H1 (cell line): ENCODE data around the gene PRG3. TPM values are rescaled to one million over a fixed set of nuclear protein-coding genes. Genes with fewer than 3 reads are reported as not detected.

ENCODE experiments used
- CTCF ChIA-PET: fragments of 300-600 bp; sonication (Branson Sonifier 250); formaldehyde crosslinking; loops from one replicate; lab custom pipeline; 2021; ENCODE audit not compliant: partially characterized antibody; lab: Charles Lee
- POLR2A ChIA-PET: fragments of 300-600 bp; sonication (Branson Sonifier 250); formaldehyde crosslinking; loops from one replicate; lab custom pipeline; 2021; ENCODE audit warnings: inconsistent platforms; ENCODE audit not compliant: partially characterized antibody; lab: Charles Lee
- DNase-seq, 2 experiments: peaks; one replicate each; pipeline versions ENCODE4 v3.0.0 to v3.0.0-alpha.2; 2010 to 2022; ENCODE audit warnings: low spot score in 2 of 2, low read depth in 1 of 2, mixed read lengths in 1 of 2
- FAIRE-seq: peaks from 2 replicates; lab custom pipeline; 2011; peaks lifted over from hg19 to GRCh38; lab: Jason Lieb, UNC
- H2AFZ ChIP-seq: 2 replicates; pipeline ENCODE4 v1.8.1; 2012; ENCODE audit warnings: low read length, inconsistent platforms
- H2AK5ac ChIP-seq: 2 replicates; pipeline ENCODE4 v1.6.1; 2013; ENCODE audit warnings: low read depth, low read length
- H2BK120ac ChIP-seq: replicated peaks from 2 replicates; pipeline ENCODE3; 2013; ENCODE audit warnings: low read depth, low read length, inconsistent platforms
- H2BK12ac ChIP-seq: 2 replicates; pipeline ENCODE4 v1.6.1; 2013; ENCODE audit warnings: low read depth, low read length
- H2BK15ac ChIP-seq: 2 replicates; pipeline ENCODE4 v1.6.1; 2013; ENCODE audit warnings: low read length
- H2BK20ac ChIP-seq: 2 replicates; pipeline ENCODE4 v1.6.1; 2013; ENCODE audit warnings: low read length
- H2BK5ac ChIP-seq: 2 replicates; pipeline ENCODE4 v1.6.1; 2013; ENCODE audit warnings: low read depth, low read length
- H3K14ac ChIP-seq: 2 replicates; pipeline ENCODE4 v1.6.1; 2013; ENCODE audit warnings: inconsistent platforms; ENCODE audit not compliant: insufficient read length
- H3K18ac ChIP-seq: 2 replicates; pipeline ENCODE4 v1.6.1; 2013; ENCODE audit warnings: low read length; ENCODE audit errors: extremely low read depth
- H3K23ac ChIP-seq: 2 replicates; pipeline ENCODE4 v1.6.1; 2013; ENCODE audit warnings: inconsistent platforms; ENCODE audit not compliant: insufficient read length
- H3K23me2 ChIP-seq: 2 replicates; pipeline ENCODE4 v1.6.1; 2013; ENCODE audit warnings: low read depth, low read length
- H3K27ac ChIP-seq: 2 replicates; pipeline ENCODE4 v1.6.1; 2011; ENCODE audit warnings: low read depth, low read length, inconsistent platforms
- H3K27me3 ChIP-seq, 4 experiments: replicated peaks in 1 of 4; 1 replicate in 1 of 4; 2 replicates in 3 of 4; pipeline versions ENCODE4 v1.6.1 to v1.8.1; 2011 to 2013; ENCODE audit warnings: low read length in 3 of 4, mild to moderate bottlenecking in 3 of 4, inconsistent platforms in 2 of 4, mixed read lengths in 2 of 4, moderate library complexity in 1 of 4; ENCODE audit not compliant: control insufficient read depth in 3 of 4, insufficient read depth in 3 of 4; ENCODE audit errors: extremely low read depth in 1 of 4
- H3K36me3 ChIP-seq, 4 experiments: 2 replicates each; pipeline versions ENCODE4 v1.6.1 to v1.8.1; 2011 to 2013; ENCODE audit warnings: mild to moderate bottlenecking in 4 of 4, low read length in 3 of 4, moderate library complexity in 2 of 4, control low read depth in 1 of 4, inconsistent platforms in 1 of 4; ENCODE audit not compliant: insufficient read depth in 4 of 4, control insufficient read depth in 2 of 4
- H3K4ac ChIP-seq: replicated peaks from 2 replicates; pipeline ENCODE3; 2013; ENCODE audit warnings: low read length, low read depth, mixed read lengths, inconsistent platforms; ENCODE audit not compliant: insufficient read length
- H3K4me1 ChIP-seq, 4 experiments: replicated peaks in 1 of 4; 1 replicate in 1 of 4; 2 replicates in 3 of 4; pipeline versions ENCODE4 v1.6.1 to v1.8.1; 2011 to 2013; ENCODE audit warnings: low read length in 3 of 4, inconsistent platforms in 2 of 4, mixed read lengths in 1 of 4; ENCODE audit not compliant: insufficient read depth in 4 of 4, control insufficient read depth in 3 of 4
- H3K4me2 ChIP-seq, 2 experiments: 2 replicates each; pipeline versions ENCODE4 v1.6.1 to v1.8.1; 2011 to 2013; ENCODE audit warnings: low read depth in 2 of 2, low read length in 2 of 2, control low read depth in 1 of 2, inconsistent platforms in 1 of 2, mild to moderate bottlenecking in 1 of 2; ENCODE audit not compliant: insufficient read depth in 1 of 2
- H3K4me3 ChIP-seq, 4 experiments: fragments of 200-600, 300-600 bp in 1 of 4; sonication (generic), shearing (Covaris generic), sonication (Bioruptor Twin) in 1 of 4; 2 replicates each; pipeline versions ENCODE4 v1.5.1 to v1.8.1; 2011 to 2016; ENCODE audit warnings: low read length in 4 of 4, low read depth in 3 of 4, control low read depth in 2 of 4, inconsistent platforms in 2 of 4, mild to moderate bottlenecking in 2 of 4, mixed read lengths in 1 of 4, moderate library complexity in 1 of 4; ENCODE audit not compliant: insufficient read depth in 2 of 4; ENCODE audit errors: extremely low read depth in 1 of 4
- H3K56ac ChIP-seq: replicated peaks from 2 replicates; pipeline ENCODE3; 2013; ENCODE audit warnings: low read depth, mild to moderate bottlenecking, mixed read lengths, low read length, inconsistent platforms; ENCODE audit not compliant: insufficient read length
- H3K79me1 ChIP-seq: 2 replicates; pipeline ENCODE4 v1.6.1; 2013; ENCODE audit warnings: low read depth, low read length, control low read depth
- H3K79me2 ChIP-seq, 2 experiments: 2 replicates each; pipeline versions ENCODE4 v1.6.1 to v1.8.1; 2012 to 2013; ENCODE audit warnings: low read length in 2 of 2, mild to moderate bottlenecking in 2 of 2, inconsistent platforms in 1 of 2; ENCODE audit not compliant: insufficient read depth in 2 of 2, control insufficient read depth in 1 of 2
- H3K9ac ChIP-seq, 4 experiments: replicated peaks in 1 of 4; 1 replicate in 1 of 4; 2 replicates in 3 of 4; pipeline versions ENCODE4 v1.6.1 to v1.8.1; 2011 to 2013; ENCODE audit warnings: low read depth in 3 of 4, low read length in 3 of 4, control low read depth in 2 of 4, mild to moderate bottlenecking in 2 of 4, moderate library complexity in 2 of 4, inconsistent platforms in 1 of 4; ENCODE audit errors: extremely low read depth in 1 of 4
- H3K9me3 ChIP-seq, 2 experiments: 2 replicates each; pipeline versions ENCODE4 v1.6.1 to v1.8.1; 2012 to 2013; ENCODE audit warnings: mild to moderate bottlenecking in 2 of 2, moderate library complexity in 2 of 2, control low read depth in 1 of 2, inconsistent platforms in 1 of 2, low read depth in 1 of 2, low read length in 1 of 2, mixed read lengths in 1 of 2; ENCODE audit not compliant: insufficient read depth in 2 of 2
- H4K20me1 ChIP-seq, 2 experiments: replicated peaks in 1 of 2; 2 replicates each; pipeline versions ENCODE3 to v1.8.1; 2011 to 2013; ENCODE audit warnings: inconsistent platforms in 2 of 2, low read length in 2 of 2, mild to moderate bottlenecking in 1 of 2; ENCODE audit not compliant: insufficient read depth in 2 of 2, control insufficient read depth in 1 of 2
- H4K5ac ChIP-seq: 2 replicates; pipeline ENCODE4 v1.6.1; 2013; ENCODE audit warnings: low read length, low read depth, mixed read lengths, inconsistent platforms; ENCODE audit not compliant: insufficient read length
- H4K8ac ChIP-seq: 2 replicates; pipeline ENCODE4 v1.8.0; 2013; ENCODE audit warnings: mild to moderate bottlenecking, moderate library complexity, low read length, inconsistent platforms; ENCODE audit not compliant: insufficient read depth; ENCODE audit errors: extremely low read depth
- H4K91ac ChIP-seq: replicated peaks from 2 replicates; pipeline ENCODE3; 2013; ENCODE audit warnings: low read length, mixed read lengths, inconsistent platforms; ENCODE audit not compliant: insufficient read length
- CTCF ChIP-seq, 3 experiments: IDR thresholded peaks; 1 replicate in 2 of 3; 2 replicates in 1 of 3; pipeline versions ENCODE4 v1.5.1 to v1.6.1; 2011; ENCODE audit warnings: low read length in 3 of 3, mild to moderate bottlenecking in 3 of 3, inconsistent platforms in 2 of 3, low read depth in 1 of 3, moderate library complexity in 1 of 3; ENCODE audit not compliant: insufficient read depth in 1 of 3; ENCODE audit errors: control extremely low read depth in 1 of 3
- SP2 ChIP-seq: IDR thresholded peaks from 2 replicates; pipeline ENCODE4 v1.6.1; 2012; ENCODE audit warnings: mild to moderate bottlenecking, low read length, inconsistent platforms
- WGBS, 2 experiments: shearing (Covaris generic) in 1 of 2; methylation state at CpG; one replicate each; pipeline versions ENCODE4 v1.1.6 to v1.1.7; 2013 to 2015; ENCODE audit warnings: low lambda C conversion rate in 2 of 2, mixed read lengths in 2 of 2, inconsistent platforms in 1 of 2, low coverage in 1 of 2, missing lambda C conversion rate in 1 of 2; ENCODE audit not compliant: insufficient replicate concordance in 2 of 2, insufficient coverage in 1 of 2, insufficient read length in 1 of 2; ENCODE audit errors: extremely low coverage in 1 of 2, missing lambda C conversion rate in 1 of 2; 5-methylcytosine and 5-hydroxymethylcytosine counted together
- polyA plus RNA-seq, 7 experiments: library from polyadenylated mRNA; depleted of rRNA in 3 of 7; stranded (reverse) in 5 of 7; unstranded in 2 of 7; fragments of >200 nt in 5 of 7; fragments of 200-250 nt in 2 of 7; gene quantifications; 1 replicate in 5 of 7; 2 replicates in 1 of 7; 4 replicates in 1 of 7; pipeline versions ENCODE4 v1.2.1 to v1.2.3, GENCODE V29; 2011 to 2013; ENCODE audit warnings: missing spikeins in 2 of 7, mixed read lengths in 2 of 7
- total RNA-seq: library from RNA; stranded (reverse); fragmentation: NEBNext Ultra II Directional; extraction: Animal tissue kit (Norgen Biotek cat#: 25700); gene quantifications from 2 replicates; pipeline ENCODE4 v1.2.1, GENCODE V29; 2021

PRG3 gene
- total and polyA plus RNA-seq, 2 of the 8 experiments (the other 6 are each of a cell fraction or from before 2014, with no cell fraction given) = not detected

GRCh38 chr11:57344826-57345225 is 36.1 kb downstream of the PRG3 start:
- no peak overlapping the region for H2BK120ac ChIP-seq
- H3K79me2 ChIP-seq = no peaks in the 10 kb centered on the region
- H3K27ac ChIP-seq = no peak overlapping the region
- CTCF ChIA-PET = interaction anchor here (0.9 to 6.3 kb wide), 11 partner anchors 12 to 185 kb away, joined by 3 to 49 read pairs (median 6); partner anchors contain the start of genes RTN4RL2 and TIMM10
- WGBS, 2 experiments = 94% methylated on average over 10 of the region's 10 CpGs; no CpG with 5 or more reads in 1 of the 2 experiments
- peak overlapping the region; percentile 37; the same call in 1 of the 2 replicates for H2BK15ac ChIP-seq
- H3K56ac ChIP-seq = no peak overlapping the region
- H2AFZ ChIP-seq = 0 out of 2 replicates have a peak overlapping the region, but pooled peaks have one; percentile 88
- FAIRE-seq (no peak), DNase-seq (no peak)
- peak overlapping the region; percentile 86 for H3K4ac ChIP-seq
- H2BK12ac ChIP-seq = peak overlapping the region; percentile 68
- no peak overlapping the region for H3K23ac ChIP-seq
- H3K9ac ChIP-seq = no peak overlapping the region
- H3K4me3 ChIP-seq = no peak overlapping the region
- no peak overlapping the region; the same call in 1 of the 2 replicates for H4K8ac ChIP-seq
- peaks cover 6 to 18% (median 8%) of the 10 kb centered on the region in 4 experiments; a peak in 6 of 7 replicates for H3K4me1 ChIP-seq
- no peak overlapping the region for H2BK5ac ChIP-seq
- no peak overlapping the region for H3K14ac ChIP-seq
- H4K5ac ChIP-seq = peak overlapping the region; percentile 30
- H3K79me1 ChIP-seq = no peaks in the 10 kb centered on the region
- no peaks in the 10 kb centered on the region for H3K9me3 ChIP-seq
- H3K36me3 ChIP-seq = no peaks in the 10 kb centered on the region
- no peak overlapping the region for H2BK20ac ChIP-seq
- H3K4me2 ChIP-seq = no peak overlapping the region
- TF ChIP-seq SP2 (no peak), CTCF (IDR thresholded peaks at IDR 0.05; ENCODE audit: control extremely low read depth in 1 of 3, insufficient read depth in 1 of 3, low read depth in 1 of 3, low read length in 3 of 3) (peak in 2 of 3 experiments; percentile 2 to 13; a peak in 2 of 4 replicates)
- no peak overlapping the region; the same call in 1 of the 2 replicates for H3K18ac ChIP-seq
- peak overlapping the region; percentile 82 for H4K91ac ChIP-seq
- H3K23me2 ChIP-seq = peaks cover 3% of the 10 kb centered on the region
- POLR2A ChIA-PET = interaction anchor here (0.7 to 45.7 kb wide), 5 partner anchors 9 to 309 kb away, joined by 3 to 1279 read pairs (median 5); partner anchors contain the start of genes SSRP1 and TNKS1BP1
- H4K20me1 ChIP-seq = no peaks in the 10 kb centered on the region
- no peak overlapping the region; the same call in 1 of the 2 replicates for H2AK5ac ChIP-seq
- H3K27me3 ChIP-seq = peaks cover 0 to 9% (median 5%) of the 10 kb centered on the region in 4 experiments; a peak in 4 of 7 replicates
